Thoracic aorta (tissue), 2 donors: ENCODE data around the gene RELL2. TPM values are rescaled to one million over a fixed set of nuclear protein-coding genes. Genes with fewer than 3 reads are reported as not detected.

Experiments used
- ATAC-seq: fragments of 150-250 bp; one replicate; pipeline ENCODE4 v1.8.0; 2017; ENCODE audit warnings: low read depth; ENCODE audit not compliant: insufficient number of reproducible peaks, low FRiP score
- DNase-seq: peaks from one replicate; pipeline ENCODE4 v3.0.0-alpha.2; 2020; ENCODE audit warnings: low spot score
- H3K27ac ChIP-seq, 2 donors: fragments of 200-600 bp; sonication (generic); 1 replicate in 1 of 2; 2 replicates in 1 of 2; pipeline ENCODE4 v1.5.1; 2016; ENCODE audit warnings: mild to moderate bottlenecking in 2 of 2, moderate library complexity in 2 of 2
- H3K27me3 ChIP-seq: fragments of 200-600 bp; sonication (generic); replicated peaks from 2 replicates; pipeline ENCODE4 v1.6.0; 2016; ENCODE audit warnings: mild to moderate bottlenecking; ENCODE audit not compliant: insufficient read depth
- H3K36me3 ChIP-seq: fragments of 200-600 bp; sonication (generic); one replicate; pipeline ENCODE4 v1.5.1; 2016
- H3K4me1 ChIP-seq, 2 donors: fragments of 200-600 bp; sonication (generic); 1 replicate in 1 of 2; 2 replicates in 1 of 2; pipeline versions ENCODE4 v1.5.1 to v1.6.0; 2016; ENCODE audit warnings: low read depth in 2 of 2, mild to moderate bottlenecking in 1 of 2; ENCODE audit not compliant: control insufficient read depth in 1 of 2
- H3K4me3 ChIP-seq: fragments of 200-600 bp; sonication (generic); 2 replicates; pipeline ENCODE4 v1.5.1; 2016; ENCODE audit warnings: mild to moderate bottlenecking
- H3K9me3 ChIP-seq: fragments of 200-600 bp; sonication (generic); 2 replicates; pipeline ENCODE4 v1.5.1; 2016
- total RNA-seq, 2 donors: library from RNA; depleted of rRNA; stranded (reverse); fragments of >200 nt; gene quantifications; one replicate each; pipeline versions ENCODE4 v1.1.0 to v1.2.3, GENCODE V29; 2016
- TF ChIP-seq, protein P1 (sequence below): fragments of 200-600 bp; sonication (generic); IDR thresholded peaks from one replicate; pipeline ENCODE4 v1.5.1; 2019; ENCODE audit warnings: antibody characterized with exemption

Gene RELL2
- total RNA-seq, 2 donors from 2014 or later = 1.6 to 3.2 TPM

- TF ChIP-seq, protein P1, sequence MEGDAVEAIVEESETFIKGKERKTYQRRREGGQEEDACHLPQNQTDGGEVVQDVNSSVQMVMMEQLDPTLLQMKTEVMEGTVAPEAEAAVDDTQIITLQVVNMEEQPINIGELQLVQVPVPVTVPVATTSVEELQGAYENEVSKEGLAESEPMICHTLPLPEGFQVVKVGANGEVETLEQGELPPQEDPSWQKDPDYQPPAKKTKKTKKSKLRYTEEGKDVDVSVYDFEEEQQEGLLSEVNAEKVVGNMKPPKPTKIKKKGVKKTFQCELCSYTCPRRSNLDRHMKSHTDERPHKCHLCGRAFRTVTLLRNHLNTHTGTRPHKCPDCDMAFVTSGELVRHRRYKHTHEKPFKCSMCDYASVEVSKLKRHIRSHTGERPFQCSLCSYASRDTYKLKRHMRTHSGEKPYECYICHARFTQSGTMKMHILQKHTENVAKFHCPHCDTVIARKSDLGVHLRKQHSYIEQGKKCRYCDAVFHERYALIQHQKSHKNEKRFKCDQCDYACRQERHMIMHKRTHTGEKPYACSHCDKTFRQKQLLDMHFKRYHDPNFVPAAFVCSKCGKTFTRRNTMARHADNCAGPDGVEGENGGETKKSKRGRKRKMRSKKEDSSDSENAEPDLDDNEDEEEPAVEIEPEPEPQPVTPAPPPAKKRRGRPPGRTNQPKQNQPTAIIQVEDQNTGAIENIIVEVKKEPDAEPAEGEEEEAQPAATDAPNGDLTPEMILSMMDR = no peak
- no peak overlapping the region for H3K27ac ChIP-seq
Measured at GRCh38 chr5:141672071-141672840, 35.5 kb downstream of the RELL2 start.

DNA sequence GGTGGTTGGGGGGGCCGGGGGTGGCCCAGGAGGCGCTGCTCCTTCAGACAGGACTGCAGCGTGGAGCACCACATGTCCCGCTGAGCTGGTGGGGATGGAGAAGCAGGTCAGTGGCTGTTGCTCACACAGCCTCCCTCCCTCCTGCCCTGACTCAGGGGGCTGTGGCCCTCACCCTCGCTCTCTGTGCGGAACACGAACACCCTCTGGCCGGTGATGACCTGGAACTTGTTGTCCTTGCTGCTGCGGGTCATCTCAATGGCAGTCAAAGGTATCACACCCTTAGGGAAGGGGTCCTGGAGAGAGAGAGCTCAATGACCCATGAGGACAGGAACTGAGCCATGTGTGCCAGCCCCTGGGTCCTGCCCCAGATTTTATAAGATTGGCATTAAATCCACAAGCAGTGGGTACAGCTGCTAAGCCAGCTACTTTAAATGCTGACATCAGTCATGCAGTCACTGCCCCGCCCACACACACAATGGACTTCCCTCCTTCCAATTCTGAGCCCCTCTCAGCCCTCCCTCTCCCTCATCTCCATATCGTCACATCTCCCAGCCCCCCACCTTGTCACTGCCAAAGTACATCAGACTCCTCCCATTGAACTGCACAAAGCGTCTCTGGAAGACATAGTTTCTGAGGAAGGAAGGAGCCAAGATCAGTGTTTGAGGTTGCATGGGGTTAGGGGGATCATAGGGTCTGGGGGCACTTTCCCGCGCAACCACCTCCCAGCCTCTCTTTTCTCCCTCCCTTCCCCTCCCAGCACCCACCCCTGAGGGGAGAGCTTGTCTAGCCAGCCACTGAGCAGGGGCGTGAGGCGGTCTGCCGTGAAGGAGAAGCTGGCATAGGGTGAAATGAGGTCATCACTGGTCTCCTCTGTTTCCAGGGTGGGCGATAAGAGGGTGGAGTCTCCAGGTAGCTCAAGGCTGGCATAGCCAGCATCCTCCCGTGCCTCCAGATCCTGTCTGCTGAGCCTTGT is 36.3 kb downstream of the RELL2 start:
- no peaks in the 10 kb centered on the region for H3K9me3 ChIP-seq
- H3K27ac ChIP-seq = no peak overlapping the region
- no peaks in the 10 kb centered on the region for H3K36me3 ChIP-seq
- no peak overlapping the region for H3K4me3 ChIP-seq
- H3K4me1 ChIP-seq = no peaks in the 10 kb centered on the region
- ATAC-seq (no peak), DNase-seq (no peak)
- TF ChIP-seq, protein P1 = no peak
- H3K27me3 ChIP-seq = no peaks in the 10 kb centered on the region

More at GRCh38 chr5:141672071-141672840, 35.5 kb downstream of the RELL2 start:
- Histone ChIP-seq H3K36me3 (no peaks in the 10 kb centered on the region), H3K9me3 (no peaks in the 10 kb centered on the region), H3K4me3 (no peak overlapping the region), H3K4me1 (no peaks in the 10 kb centered on the region), H3K27me3 (no peaks in the 10 kb centered on the region)
- ATAC-seq (no peak), DNase-seq (no peak)

DNA sequence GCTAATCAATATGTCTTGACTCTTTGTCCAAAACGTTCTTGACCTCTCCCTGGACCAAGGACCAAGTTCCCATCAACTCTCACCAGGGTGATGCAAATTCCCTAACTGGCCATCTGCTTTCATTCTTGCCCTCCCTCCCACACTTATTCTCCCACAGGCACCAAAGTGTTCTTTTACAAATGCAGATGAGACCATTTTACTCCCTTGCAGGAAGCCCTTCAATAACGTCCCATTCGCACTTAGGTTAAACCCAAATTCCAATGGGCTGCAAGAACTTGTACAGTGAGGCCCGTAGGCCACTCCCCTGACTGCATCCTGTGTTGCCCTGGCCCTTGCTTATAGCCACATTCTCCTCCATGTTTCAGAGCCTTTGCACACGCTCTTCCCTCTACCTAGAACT is 38.0 kb downstream of the RELL2 start:
- TF ChIP-seq, protein P1 = no peak
- Histone ChIP-seq H3K27ac (no peak overlapping the region), H3K27me3 (no peaks in the 10 kb centered on the region), H3K4me1 (peaks cover 0 to 3% of the 10 kb centered on the region in 2 donors), H3K4me3 (no peak overlapping the region), H3K9me3 (no peaks in the 10 kb centered on the region), H3K36me3 (no peaks in the 10 kb centered on the region)
- DNase-seq = no peak
- no peak for ATAC-seq

DNA sequence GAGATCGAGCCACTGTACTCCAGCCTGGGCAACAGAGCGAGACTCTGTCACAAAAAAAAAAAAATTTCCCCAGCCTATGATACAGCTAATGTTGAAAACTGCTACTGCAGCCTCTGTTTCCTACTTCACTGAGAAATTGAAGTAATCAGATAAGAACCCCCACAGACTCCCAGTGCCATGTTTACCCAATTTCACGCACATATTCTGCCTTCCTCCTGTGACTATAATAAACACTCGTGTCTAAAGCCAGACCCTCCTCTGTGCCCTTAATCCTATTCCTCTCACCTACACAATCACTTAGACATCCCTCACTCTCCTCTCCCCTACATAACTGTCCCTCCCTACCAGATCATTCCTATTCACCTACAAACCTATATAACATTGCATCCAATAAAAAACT is 38.9 kb downstream of the RELL2 start:
- TF ChIP-seq, protein P1 = no peak
- no peaks in the 10 kb centered on the region for H3K27me3 ChIP-seq
- DNase-seq = no peak
- no peak for ATAC-seq
- H3K27ac ChIP-seq = no peak overlapping the region
- H3K9me3 ChIP-seq = no peaks in the 10 kb centered on the region
- H3K4me1 ChIP-seq = peaks cover 0 to 13% of the 10 kb centered on the region in 2 donors
- H3K36me3 ChIP-seq = no peaks in the 10 kb centered on the region
- H3K4me3 ChIP-seq = no peak overlapping the region

DNA sequence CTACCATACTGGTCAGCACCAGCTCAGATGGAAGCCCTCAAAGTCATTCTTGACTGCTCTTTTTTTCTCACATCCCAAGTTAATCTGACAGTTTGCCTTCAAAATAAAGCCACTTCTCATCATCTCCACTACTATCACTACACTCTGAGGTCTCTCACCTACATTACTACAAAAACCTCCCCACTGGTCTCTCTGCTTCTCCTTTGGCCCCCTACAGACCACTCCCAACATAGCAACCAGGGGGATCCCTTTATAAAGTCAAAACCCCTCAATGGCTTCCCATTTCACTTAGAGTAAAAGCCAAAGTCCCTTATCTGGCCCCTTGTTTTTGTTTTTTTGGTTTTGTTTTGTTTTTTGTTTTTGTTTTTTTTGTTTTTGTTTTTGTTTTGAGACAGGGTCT is 40.6 kb downstream of the RELL2 start:
- ATAC-seq = no peak
- H3K27me3 ChIP-seq = no peaks in the 10 kb centered on the region
- no peak overlapping the region for H3K27ac ChIP-seq
- DNase-seq = no peak
- peaks cover 4 to 25% of the 10 kb centered on the region in 2 donors for H3K4me1 ChIP-seq
- no peak overlapping the region for H3K4me3 ChIP-seq
- H3K36me3 ChIP-seq = no peaks in the 10 kb centered on the region
- no peaks in the 10 kb centered on the region for H3K9me3 ChIP-seq
- TF ChIP-seq, protein P1 = no peak
